Measurements from ENCODE around the gene SUCLG2. TPM values are rescaled to one million over a fixed set of nuclear protein-coding genes. Genes with fewer than 3 reads are reported as not detected.
A peak's percentile ranks its signal among the peaks of the same experiment; 100 is the strongest.

Gene SUCLG2
- total and polyA plus RNA-seq, 5 experiments from 2014 or later, result 62.7 to 93.8 (median 79.7) TPM

GRCh38 chr3:67580430-67581000 is 73.9 kb downstream of the SUCLG2 start:
- POLR2A ChIA-PET, result no interaction called here
- Mint-ChIP-seq H3K9me3 (peaks cover 0 to 16% (median 0%) of the 10 kb centered on the region in 9 donors), H3K4me1 (peaks cover 33 to 69% (median 54%) of the 10 kb centered on the region in 4 donors), H3K36me3 (peaks cover 20 to 66% (median 43%) of the 10 kb centered on the region in 3 donors), H3K27me3 (no peaks in the 10 kb centered on the region), H3K27ac (no peak overlapping the region), H3K4me3 (no peak overlapping the region)
- no peak for DNase-seq
- no peak for ATAC-seq

- DNase-seq, result no peak
- ATAC-seq, result no peak
- Mint-ChIP-seq H3K36me3 (peaks cover 17 to 67% (median 59%) of the 10 kb centered on the region in 3 donors), H3K9me3 (peaks cover 0 to 3% (median 0%) of the 10 kb centered on the region in 9 donors), H3K27ac (peak overlapping the region in 3 of 10 donors; percentile 14 to 92 (median 34)), H3K27me3 (no peaks in the 10 kb centered on the region), H3K4me1 (peaks cover 26 to 62% (median 43%) of the 10 kb centered on the region in 4 donors), H3K4me3 (no peak overlapping the region)
- POLR2A ChIA-PET, result no interaction called here
Observed at GRCh38 chr3:67578416-67578815, 76.0 kb downstream of the SUCLG2 start.

- Mint-ChIP-seq H3K4me1 (peaks cover 22 to 55% (median 43%) of the 10 kb centered on the region in 4 donors), H3K9me3 (peaks cover 0 to 15% (median 0%) of the 10 kb centered on the region in 9 donors), H3K27me3 (no peaks in the 10 kb centered on the region), H3K27ac (no peak overlapping the region), H3K36me3 (peaks cover 22 to 69% (median 60%) of the 10 kb centered on the region in 3 donors), H3K4me3 (no peak overlapping the region)
- ATAC-seq, result no peak
- POLR2A ChIA-PET, result no interaction called here
- DNase-seq, result no peak
Observed at GRCh38 chr3:67576441-67576840, 78.0 kb downstream of the SUCLG2 start.

- Mint-ChIP-seq H3K27me3 (no peaks in the 10 kb centered on the region), H3K4me1 (peaks cover 16 to 36% (median 31%) of the 10 kb centered on the region in 4 donors), H3K9me3 (peaks cover 0 to 31% (median 7%) of the 10 kb centered on the region in 9 donors), H3K4me3 (no peak overlapping the region), H3K27ac (peak overlapping the region in 2 of 10 donors; percentile 0 to 24), H3K36me3 (peaks cover 31 to 60% (median 56%) of the 10 kb centered on the region in 3 donors)
- DNase-seq (no peak), ATAC-seq (no peak)
- POLR2A ChIA-PET, result no interaction called here
Observed at GRCh38 chr3:67569324-67569723, 85.1 kb downstream of the SUCLG2 start.

- Mint-ChIP-seq H3K27me3 (no peaks in the 10 kb centered on the region), H3K27ac (peak overlapping the region in 2 of 10 donors; percentile 64 to 81), H3K4me1 (peaks cover 11 to 36% (median 26%) of the 10 kb centered on the region in 4 donors), H3K4me3 (no peak overlapping the region), H3K9me3 (peaks cover 0 to 28% (median 5%) of the 10 kb centered on the region in 9 donors), H3K36me3 (peaks cover 27 to 59% (median 58%) of the 10 kb centered on the region in 3 donors)
- POLR2A ChIA-PET, result no interaction called here
- DNase-seq, result no peak
- no peak for ATAC-seq
Observed at GRCh38 chr3:67567893-67568292, 86.5 kb downstream of the SUCLG2 start.

- Mint-ChIP-seq H3K9me3 (peaks cover 0 to 11% (median 3%) of the 10 kb centered on the region in 9 donors), H3K4me3 (no peak overlapping the region), H3K27ac (no peak overlapping the region), H3K4me1 (peaks cover 14 to 42% (median 32%) of the 10 kb centered on the region in 4 donors), H3K36me3 (peaks cover 7 to 45% (median 35%) of the 10 kb centered on the region in 3 donors), H3K27me3 (no peaks in the 10 kb centered on the region)
- DNase-seq (no peak), ATAC-seq (no peak)
- POLR2A ChIA-PET, result no interaction called here
Observed at GRCh38 chr3:67564973-67565372, 89.4 kb downstream of the SUCLG2 start.

- peaks cover 16 to 45% (median 32%) of the 10 kb centered on the region in 4 donors for H3K4me1 Mint-ChIP-seq
- no peak for DNase-seq
- H3K27ac Mint-ChIP-seq, result no peak overlapping the region
- POLR2A ChIA-PET, result interaction anchor here (0.7 kb wide), 1 partner anchor 18 kb away, joined by 6 read pairs; no protein-coding TSS in a partner anchor
- H3K4me3 Mint-ChIP-seq, result no peak overlapping the region
- no peaks in the 10 kb centered on the region for H3K27me3 Mint-ChIP-seq
- H3K9me3 Mint-ChIP-seq, result peaks cover 0 to 10% (median 0%) of the 10 kb centered on the region in 9 donors
- peaks cover 7 to 46% (median 30%) of the 10 kb centered on the region in 3 donors for H3K36me3 Mint-ChIP-seq
- ATAC-seq, result no peak
Observed at GRCh38 chr3:67564008-67564407, 90.4 kb downstream of the SUCLG2 start.

- peaks cover 0 to 52% (median 36%) of the 10 kb centered on the region in 3 donors for H3K36me3 Mint-ChIP-seq
- H3K9me3 Mint-ChIP-seq, result no peaks in the 10 kb centered on the region
- no peaks in the 10 kb centered on the region for H3K27me3 Mint-ChIP-seq
- H3K27ac Mint-ChIP-seq, result peak overlapping the region in 2 of 10 donors; percentile 22 to 57
- DNase-seq (no peak), ATAC-seq (no peak)
- H3K4me1 Mint-ChIP-seq, result peaks cover 16 to 53% (median 30%) of the 10 kb centered on the region in 4 donors
- peak overlapping the region in 1 of 10 donors; percentile 25 for H3K4me3 Mint-ChIP-seq
- POLR2A ChIA-PET, result no interaction called here
Observed at GRCh38 chr3:67561667-67562394, 92.6 kb downstream of the SUCLG2 start.

- DNase-seq (no peak), ATAC-seq (no peak)
- H3K27ac Mint-ChIP-seq, result peak overlapping the region in 2 of 10 donors; percentile 16 to 80
- POLR2A ChIA-PET, result no interaction called here
- H3K4me3 Mint-ChIP-seq, result no peak overlapping the region
- H3K36me3 Mint-ChIP-seq, result peaks cover 5 to 55% (median 35%) of the 10 kb centered on the region in 3 donors
- H3K27me3 Mint-ChIP-seq, result no peaks in the 10 kb centered on the region
- peaks cover 16 to 58% (median 34%) of the 10 kb centered on the region in 4 donors for H3K4me1 Mint-ChIP-seq
- H3K9me3 Mint-ChIP-seq, result no peaks in the 10 kb centered on the region
Observed at GRCh38 chr3:67561266-67561665, 93.1 kb downstream of the SUCLG2 start.

- ATAC-seq, result no peak
- Mint-ChIP-seq H3K4me3 (no peak overlapping the region), H3K27ac (peak overlapping the region in 1 of 10 donors; percentile 47), H3K4me1 (peaks cover 21 to 61% (median 37%) of the 10 kb centered on the region in 4 donors), H3K9me3 (no peaks in the 10 kb centered on the region), H3K27me3 (no peaks in the 10 kb centered on the region), H3K36me3 (peaks cover 12 to 65% (median 36%) of the 10 kb centered on the region in 3 donors)
- POLR2A ChIA-PET, result no interaction called here
- no peak for DNase-seq
Observed at GRCh38 chr3:67559029-67559605, 95.3 kb downstream of the SUCLG2 start.

- no peak for DNase-seq
- Mint-ChIP-seq H3K27me3 (no peaks in the 10 kb centered on the region), H3K27ac (no peak overlapping the region), H3K4me3 (no peak overlapping the region), H3K36me3 (peaks cover 12 to 60% (median 30%) of the 10 kb centered on the region in 3 donors), H3K4me1 (peaks cover 21 to 61% (median 35%) of the 10 kb centered on the region in 4 donors), H3K9me3 (no peaks in the 10 kb centered on the region)
- POLR2A ChIA-PET, result no interaction called here
- ATAC-seq, result no peak
Observed at GRCh38 chr3:67558426-67558825, 96.0 kb downstream of the SUCLG2 start.

GRCh38 chr3:67557848-67558355 is 96.5 kb downstream of the SUCLG2 start:
- no peak overlapping the region for H3K4me3 Mint-ChIP-seq
- H3K36me3 Mint-ChIP-seq, result peaks cover 12 to 63% (median 29%) of the 10 kb centered on the region in 3 donors
- no peaks in the 10 kb centered on the region for H3K9me3 Mint-ChIP-seq
- peaks cover 21 to 61% (median 34%) of the 10 kb centered on the region in 4 donors for H3K4me1 Mint-ChIP-seq
- H3K27me3 Mint-ChIP-seq, result no peaks in the 10 kb centered on the region
- ATAC-seq (no peak), DNase-seq (no peak)
- POLR2A ChIA-PET, result no interaction called here
- H3K27ac Mint-ChIP-seq, result no peak overlapping the region
